Right kidney (tissue), 1 donor: Measurements from ENCODE around the gene CBFA2T3.

Experiments used
- DNase-seq: peaks from one replicate; pipeline ENCODE4 v3.0.0-alpha.2; 2016

Gene CBFA2T3

DNA sequence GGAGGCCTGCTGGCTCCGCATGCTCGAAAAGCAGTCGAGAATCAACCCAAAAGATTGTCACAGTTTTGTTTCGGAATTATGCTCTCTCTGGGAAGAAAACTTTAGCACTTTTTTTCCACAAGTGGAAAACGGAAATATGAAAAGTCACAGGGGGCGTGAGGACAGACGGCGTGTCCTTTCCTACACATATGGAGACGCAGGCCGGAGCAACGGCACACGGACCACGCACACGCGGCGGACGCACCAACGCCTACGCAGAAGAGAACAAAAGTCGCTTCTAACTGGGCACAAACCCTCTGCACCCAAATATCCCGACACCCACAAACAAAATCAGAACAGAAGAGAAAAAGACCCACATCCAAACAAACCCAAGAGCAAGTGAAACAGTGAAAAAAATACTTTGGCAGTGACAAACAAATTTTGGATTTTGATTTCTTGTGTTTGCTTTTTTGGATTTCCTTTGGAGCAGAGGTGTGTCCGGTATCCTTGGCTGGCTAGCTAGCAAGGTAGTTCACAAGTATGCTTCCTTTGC is 101.2 kb downstream of the CBFA2T3 start:
- DNase-seq: no peak

DNA sequence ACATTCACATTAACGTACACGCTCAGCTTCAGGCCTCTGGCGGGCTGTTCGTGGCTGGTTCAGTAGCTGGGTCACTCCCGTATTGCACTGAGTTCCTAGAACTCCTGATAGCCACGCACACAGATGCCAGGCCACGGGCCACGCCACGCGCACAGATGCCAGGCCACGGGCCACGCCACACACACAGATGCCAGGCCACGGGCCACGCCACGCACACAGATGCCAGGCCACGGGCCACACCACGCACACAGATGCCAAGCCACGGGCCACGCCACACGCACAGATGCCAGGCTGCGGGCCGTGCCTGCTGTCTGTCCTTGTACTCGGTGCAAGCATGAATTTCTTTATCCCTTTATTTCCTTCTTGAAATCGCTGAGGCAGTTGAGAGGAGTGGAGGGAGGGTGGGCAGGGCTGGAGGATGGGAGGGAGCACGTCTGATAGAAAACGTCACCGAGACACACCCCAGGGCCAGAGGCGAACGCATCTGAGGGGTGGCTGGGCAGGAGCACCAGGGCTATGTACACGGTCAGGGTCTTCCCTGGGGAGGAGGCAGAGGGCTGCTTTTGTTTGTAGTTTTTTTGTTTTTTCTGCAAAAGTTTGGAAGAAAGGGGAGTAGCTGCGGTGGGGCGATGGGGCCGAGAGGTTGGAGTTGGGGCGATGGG is 101.9 kb downstream of the CBFA2T3 start:
- no peak for DNase-seq

DNA sequence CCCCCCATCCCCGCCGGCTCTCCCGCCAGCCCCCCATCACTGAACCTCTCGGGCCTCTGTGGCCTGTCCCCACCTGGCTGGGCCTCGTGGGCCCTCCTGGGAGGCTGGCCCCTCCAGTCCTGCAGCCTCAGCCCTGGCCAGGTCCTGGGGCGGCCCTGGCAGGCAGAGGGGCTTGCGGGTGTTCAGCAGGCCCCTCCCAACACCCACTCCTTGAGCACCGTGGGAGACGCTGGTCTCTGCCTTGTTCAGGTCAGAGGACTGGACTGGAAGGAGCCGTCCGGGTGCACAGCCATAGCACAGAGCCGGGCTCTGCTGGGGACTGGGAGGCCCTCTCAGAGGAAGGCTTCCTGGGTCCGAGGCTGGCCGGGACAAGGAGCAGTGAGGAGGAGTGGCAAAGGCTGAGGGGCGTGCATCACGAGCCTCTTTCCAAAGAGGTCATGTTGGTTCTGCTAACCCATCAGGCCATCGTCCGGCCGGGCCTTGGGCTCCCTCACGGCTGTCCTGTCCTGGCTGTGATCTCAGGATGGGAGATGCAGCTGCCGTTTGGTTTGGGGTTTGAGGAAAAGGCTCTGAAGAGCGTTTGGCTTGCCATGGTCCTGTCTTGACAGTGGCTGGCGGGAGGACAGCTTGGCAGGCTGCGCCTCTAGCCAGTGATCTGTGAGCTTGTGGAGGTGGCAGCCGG is 104.2 kb downstream of the CBFA2T3 start:
- no peak for DNase-seq

DNA sequence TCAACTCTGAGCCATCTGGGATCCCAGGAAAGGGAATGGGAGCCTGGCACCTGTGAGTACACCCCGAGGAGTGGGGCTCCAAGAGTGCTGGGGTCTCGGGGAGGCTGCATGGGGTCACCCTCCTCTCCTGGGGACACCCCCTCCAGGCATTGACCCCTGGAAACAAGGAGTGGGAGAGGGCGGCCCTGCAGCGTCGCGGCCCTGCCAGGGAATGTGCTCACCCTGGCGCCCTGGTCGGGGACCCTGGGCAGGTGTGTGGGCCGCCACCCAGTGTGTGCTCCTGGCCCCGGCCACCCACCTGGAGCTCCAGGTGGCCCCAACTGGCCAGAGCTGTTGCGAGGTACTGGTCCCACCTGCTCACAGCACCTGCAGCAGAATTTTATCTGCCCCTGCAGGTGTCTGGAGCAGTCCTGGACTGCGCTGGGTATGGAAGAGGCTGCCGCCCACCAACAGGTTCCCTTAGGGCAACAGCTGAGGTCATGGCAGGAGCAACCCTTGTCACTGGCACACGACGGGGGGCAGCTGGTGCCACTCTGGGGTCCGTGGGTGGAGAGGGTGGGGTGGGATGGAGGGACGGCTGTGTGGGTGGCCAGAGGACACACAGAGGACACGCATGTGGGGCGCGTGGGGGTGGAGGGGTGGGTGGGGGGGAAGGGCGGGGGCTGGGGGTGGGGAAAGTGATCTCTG is 105.1 kb downstream of the CBFA2T3 start:
- no peak for DNase-seq

DNA sequence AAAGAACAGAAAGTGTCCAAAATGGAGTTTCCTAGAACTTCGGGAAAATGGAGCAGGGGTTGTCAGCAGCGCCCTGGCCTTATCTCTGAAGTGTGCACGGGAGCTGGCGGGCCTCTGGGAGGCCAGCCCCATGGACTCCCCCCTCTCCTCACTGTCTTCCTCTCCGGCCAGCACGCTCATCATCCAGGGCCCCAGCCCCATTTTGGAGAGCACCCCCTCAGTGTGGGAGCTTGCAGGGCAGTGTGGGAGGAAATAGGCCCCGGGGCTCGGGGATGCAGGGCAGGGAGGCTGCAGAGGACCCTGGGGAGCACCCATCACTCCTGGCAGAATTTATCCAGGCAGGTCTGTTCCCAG is 105.7 kb downstream of the CBFA2T3 start:
- no peak for DNase-seq

DNA sequence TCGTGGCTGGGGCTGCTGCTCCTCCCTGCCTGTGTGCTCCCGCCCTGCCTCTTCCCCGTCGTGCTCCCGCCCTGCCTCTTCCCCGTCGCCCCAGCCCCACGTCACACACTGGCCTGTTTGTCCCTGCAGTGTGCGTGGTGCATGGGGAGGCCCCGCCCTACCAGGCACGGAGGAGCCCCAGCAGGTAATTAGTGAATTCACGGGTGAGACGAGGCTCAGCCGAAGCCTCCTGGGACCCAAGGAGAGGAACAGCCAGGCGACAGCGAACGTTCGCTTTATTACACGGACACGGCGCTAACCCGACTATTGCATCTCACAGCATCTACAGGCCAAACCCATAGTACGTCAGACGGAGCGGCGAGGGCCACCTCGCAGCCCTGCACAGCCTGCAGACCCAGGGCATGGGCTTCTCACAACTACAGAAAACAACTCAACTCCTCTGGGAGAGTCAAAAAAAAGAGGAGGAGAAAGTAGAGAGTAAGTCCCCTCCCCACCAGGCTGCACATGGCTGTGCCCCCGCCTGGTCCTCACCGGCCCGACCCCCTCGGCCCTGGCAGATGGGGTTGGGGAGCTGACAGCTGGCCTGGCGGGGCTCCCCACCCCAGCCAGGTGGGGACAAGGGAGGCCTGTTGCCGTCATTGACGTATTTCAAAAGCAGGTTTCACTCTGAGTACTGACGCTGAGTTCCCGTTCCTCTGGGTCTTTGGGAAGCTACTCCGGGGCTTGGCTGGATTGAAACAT is 106.2 kb downstream of the CBFA2T3 start:
- no peak for DNase-seq

DNA sequence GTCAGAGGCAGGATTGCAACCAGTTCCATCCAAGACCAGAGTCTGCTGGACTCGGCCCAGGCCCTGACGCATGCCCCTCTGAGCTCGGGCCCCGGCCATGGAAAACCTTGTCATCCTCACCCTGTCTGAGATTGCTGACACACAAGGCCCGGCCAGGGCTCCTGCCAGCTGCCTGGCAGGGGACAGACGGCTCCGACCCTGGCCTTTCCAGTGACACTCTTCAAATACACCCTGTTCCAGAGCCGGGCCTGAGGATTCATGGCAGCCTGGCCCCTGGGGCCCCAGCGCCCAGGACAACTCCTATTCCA is 107.4 kb downstream of the CBFA2T3 start:
- DNase-seq: no peak

DNA sequence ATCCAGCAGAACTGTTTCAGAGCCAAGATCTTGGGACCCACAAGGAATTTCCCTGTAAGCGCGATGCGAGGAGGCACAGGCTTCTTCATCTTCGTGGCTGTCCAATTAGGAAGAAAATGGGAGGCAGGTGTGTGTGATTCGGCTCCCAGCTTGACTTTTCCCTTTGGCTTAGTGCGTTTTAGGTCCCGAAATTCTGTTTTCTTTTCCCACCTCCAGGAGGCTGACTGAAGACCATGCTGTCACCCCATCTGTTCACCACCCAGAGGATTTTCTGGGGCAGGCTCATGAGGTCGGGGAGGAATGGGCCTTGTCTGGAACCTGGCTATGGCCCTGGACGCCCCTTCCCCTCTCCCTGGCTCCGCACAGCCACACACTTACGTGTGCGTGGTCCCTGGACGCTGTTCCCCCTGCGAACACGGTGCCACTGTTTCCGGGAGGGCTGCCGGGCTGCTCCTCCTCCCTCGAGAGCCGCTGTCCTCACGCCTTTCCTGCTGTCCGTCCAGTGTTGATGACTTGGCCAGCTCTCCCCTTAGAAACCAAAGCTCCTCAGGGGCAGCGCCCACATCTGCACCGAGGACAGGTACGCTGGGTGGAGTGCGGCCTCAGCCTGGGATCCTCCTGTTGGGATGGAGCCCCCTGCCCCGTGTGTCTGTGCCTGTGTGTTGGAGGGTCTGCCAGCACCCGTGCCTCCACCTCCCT is 107.9 kb downstream of the CBFA2T3 start:
- DNase-seq: no peak

DNA sequence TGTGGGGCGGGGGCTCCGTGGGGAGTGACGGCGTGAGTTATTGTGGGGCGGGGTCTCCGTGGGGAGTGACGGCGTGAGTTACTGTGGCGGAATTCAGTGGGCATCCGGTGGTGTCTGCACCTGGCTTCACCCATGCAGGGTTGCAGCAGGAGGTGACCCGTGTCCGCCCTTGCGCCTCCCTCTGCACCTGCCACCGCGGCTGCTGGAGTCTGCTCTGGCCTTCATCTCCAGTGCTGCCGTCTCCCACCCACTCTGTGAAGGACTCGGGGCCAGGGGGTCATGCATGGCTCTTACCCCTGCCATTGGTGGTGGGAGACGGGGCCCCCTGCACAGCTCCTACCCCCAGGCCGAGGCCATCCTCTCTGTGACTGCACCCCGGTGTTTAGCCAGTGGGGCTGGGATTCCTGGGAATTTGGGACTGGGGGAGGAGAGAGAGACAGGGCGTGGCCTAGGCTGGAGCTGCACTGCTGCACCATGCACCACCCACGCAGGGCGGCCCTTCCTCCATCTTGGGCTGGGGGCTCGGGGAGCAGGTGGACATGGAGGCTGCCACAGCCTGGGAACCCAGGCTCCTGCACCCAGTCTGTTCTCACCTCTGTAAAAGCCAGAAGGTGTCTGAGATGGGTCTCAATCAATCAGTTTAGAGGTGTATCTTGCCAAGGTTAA is 109.3 kb downstream of the CBFA2T3 start:
- no peak for DNase-seq

DNA sequence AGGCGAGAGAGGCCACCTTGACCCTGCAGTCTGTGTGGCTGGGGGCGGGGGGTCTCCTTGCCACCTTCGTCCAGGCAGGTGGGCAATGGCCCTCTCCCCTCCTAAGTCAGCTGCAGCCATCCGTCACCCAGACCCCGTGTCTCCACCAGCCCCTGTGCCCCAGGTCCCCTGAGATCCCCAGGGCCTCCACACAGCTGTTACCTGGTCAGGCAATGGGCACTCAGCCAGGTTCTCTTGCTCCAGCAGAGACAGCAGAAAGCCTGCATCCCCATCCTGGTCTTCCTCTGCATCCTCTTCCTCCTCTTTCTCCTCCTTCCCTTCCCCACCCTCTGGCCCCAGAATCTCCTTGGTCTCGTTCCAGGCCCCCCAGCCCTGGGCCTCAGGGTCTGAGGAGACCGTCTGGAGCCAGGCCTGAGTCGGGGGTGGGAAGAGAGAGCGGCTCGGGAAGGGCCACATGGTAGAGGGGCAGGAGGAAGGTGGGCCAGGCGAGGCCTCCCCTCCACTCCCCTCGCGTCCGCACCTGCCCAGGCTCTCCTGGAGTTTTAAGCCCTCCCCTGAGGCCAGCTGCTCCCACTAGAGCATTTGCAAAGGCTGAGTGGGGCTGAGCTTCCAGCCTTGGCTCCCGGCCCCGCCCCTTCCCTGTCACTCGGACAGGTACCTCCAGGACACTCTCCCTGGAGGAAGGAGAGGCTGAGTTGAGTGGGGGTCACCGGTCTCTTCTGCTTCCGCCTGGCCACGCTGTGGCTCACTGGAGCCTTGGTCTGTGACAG is 110.7 kb downstream of the CBFA2T3 start, which contains the start of gene PABPN1L:
PABPN1L (minus strand) TSS at position 510 of the 770 bp plus-strand sequence; CDS start at position 456, 54 bp downstream.
- DNase-seq: no peak

DNA sequence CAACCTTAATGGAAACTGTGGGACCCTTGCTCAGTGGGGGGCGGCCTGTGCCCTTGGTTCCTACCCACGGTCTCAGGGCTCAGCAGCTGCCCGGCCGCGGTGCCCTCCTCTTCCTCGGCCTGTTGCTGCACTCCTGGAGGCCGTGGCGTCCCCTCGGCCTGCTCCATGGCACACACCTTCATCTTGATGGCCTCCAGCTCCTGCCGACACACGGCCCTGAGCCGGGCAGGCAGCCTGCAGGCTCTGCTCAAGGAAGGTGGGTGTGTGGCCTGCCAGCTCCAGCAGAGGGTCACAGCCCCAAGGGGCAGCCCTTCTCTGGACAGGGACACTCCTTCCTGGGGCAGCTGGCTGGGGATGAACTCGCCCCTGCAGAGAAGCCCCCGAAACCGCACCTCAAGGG is 111.3 kb downstream of the CBFA2T3 start:
- DNase-seq: no peak

DNA sequence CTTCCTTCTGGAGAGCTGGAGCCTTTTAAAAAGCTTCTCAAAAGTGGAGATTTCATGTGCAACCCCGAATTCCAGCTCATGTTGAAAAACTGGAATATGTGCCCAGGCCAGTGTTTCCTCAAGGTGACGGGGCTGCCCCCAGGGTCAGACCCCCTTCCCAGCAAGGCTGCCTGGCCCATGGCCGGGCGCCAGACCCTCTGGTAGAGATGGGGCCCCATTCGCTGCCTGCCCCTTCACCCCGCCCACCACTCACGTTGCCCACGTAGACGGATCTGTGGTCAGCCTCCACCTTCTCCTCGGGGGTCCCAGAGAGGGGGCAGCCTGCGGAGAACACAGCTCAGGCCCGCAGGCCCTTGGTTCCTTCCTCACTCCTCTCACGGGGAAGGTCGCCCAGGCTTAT is 111.7 kb downstream of the CBFA2T3 start:
- DNase-seq: no peak

DNA sequence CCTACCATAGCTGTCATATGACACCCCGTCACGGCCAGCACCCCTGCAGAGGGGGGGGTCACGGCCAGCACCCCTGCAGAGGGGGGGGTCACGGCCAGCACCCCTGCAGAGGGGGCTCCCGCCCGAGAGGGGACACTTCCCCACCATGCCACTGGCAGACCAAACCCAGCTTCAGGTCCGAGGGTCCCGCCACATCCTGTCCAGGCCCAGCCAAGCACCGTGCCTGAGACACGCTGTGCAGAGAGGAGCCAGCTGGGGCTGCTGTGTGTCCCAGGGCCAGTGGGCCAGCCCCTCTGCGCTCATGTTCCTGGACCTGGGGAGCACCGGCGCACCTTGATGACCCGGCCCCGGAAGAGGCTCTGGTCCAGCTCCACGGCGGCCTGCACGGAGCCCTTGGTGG is 112.5 kb downstream of the CBFA2T3 start:
- no peak for DNase-seq

DNA sequence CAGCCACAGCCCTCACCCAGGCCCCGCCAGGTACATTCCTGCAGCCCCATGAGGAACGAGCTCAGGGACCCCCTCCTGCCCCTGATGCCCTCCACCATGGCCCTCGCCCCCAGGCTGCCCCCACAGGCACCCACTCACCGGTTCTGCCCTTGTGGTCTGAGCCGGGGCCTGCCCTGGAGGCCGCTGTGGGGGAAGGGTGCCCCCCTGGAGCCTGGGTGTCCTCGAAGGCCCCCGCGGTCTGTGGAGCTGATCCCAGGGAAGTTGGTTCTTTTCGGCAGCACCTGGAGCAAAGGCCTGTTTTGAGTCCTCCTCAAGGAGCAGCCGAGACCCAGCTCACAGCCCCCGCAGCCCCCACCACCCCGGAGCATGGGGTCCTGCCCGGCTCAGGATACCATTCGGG is 112.9 kb downstream of the CBFA2T3 start:
- no peak for DNase-seq

DNA sequence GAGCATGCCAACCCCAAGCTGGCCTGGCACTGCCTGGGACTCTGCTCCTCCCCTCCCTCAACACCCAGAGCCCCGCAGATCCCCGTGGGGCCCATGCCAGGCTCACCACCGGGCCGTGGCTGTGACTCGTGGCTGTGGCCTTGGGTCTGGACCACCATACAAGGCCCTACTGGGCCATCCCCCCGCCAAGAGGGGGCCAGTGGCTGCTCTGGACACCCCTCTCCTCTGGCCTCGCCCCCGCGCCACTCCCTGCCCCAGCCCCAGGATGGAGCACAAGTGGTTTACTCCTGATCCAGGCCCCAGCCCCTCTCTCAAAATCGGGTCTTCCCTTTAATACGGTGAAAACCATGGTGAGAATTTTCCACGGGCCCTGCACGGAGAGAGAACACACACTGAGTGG is 113.6 kb downstream of the CBFA2T3 start:
- no peak for DNase-seq

DNA sequence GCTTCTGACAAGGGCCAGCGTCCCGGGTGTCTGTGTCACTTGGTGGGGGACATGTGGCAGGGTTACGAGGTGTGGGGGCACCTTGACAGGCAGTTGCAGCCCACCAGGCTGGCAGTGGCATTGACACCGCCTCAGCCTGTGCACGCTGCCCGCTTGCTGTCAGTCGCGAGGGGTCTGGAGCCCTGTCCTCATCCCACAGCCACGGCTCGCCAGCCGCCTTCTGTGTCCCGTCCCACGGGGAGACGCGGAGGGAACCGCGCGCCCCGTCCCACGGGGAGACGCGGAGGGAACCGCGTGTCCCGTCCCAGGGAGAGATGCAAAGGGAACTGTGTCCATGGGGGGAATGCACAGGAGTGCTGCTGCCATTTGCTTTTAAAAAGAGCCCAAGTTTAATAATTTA is 114.0 kb downstream of the CBFA2T3 start:
- DNase-seq: no peak

DNA sequence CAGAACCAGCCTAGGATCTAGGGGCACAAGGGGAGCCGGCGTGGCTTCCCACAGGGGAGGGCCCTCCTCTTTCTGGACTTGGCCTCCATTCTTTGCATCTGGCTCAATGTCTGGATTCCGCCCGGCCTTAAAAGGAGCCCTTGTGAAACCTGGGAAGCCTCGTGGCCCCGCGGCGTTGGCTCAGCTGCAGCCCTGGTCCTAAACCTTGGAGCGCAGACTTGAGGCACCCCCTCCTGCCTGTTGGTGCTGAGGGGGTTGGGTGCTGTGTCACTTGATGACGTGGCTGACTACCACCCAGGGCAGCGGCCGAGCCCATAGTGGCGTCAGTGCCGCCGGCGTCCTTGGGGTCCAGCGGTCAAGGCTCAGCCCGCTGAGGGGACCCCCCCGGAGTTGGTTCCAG is 115.6 kb downstream of the CBFA2T3 start:
- DNase-seq: no peak

DNA sequence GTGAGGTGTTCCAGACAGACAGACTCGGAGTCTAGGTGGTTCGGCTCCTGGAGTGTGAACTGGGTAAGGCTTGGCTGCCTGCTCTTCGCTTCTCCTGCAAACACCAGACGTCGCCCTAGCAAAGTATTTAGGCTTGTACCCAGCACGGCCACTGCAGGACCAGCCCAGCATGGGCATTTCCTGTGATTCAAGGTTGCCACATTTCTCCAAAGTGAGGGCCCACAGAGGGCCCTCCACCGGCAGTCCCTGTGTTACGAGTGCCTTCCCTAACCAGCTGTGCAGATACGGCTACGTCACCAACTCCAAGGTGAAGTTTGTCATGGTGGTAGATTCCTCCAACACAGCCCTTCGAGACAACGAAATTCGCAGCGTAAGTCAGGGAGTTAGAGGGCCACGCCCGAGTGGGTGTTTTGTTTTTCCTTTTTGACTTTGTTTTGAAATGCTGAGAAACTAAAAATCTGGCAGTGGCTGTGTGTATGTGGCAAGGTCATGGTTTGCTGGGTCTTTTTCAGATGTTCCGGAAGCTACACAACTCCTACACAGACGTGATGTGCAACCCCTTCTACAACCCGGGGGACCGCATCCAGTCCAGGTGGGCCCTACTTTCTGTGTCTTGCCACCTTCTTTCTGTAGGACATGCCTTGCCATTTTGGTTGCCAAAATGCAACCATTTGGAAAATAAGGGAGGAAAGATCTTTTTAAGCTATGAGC is 117.5 kb downstream of the CBFA2T3 start:
- no peak for DNase-seq

DNA sequence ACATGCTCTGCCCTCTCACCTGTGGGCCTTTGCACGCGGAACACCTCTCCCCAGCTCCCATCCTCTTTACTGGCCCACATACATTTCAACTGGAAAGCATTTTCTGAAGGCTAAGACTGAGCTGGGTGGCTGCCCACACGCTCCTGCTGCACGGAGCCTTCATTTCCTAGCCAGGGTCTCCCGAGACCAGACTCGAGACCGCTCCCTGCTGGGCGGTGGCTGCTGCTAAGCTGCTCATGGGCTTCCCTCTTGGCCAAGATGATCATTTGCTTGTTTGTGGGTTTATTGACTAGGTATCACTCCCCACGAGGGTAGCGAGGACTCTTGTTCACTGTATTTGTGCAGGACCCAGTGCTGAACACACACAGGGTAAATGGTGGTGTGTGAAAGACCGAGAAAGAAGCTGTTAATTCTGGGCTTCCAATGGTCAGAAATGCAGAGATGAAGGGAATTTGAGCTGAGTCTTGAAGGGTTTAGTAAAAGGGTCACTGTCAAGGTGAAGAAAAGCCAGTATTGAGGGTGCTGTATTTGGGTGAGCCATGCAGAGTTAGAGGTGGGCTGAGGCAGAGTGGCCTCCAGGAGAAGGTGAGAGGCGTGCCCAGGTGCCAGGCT is 119.2 kb downstream of the CBFA2T3 start:
- DNase-seq: no peak
